ENCODE measurements around the gene TEX53.

GRCh38 chr9:114607671-114608524 lies 49.7 kb downstream of the TEX53 start:
- TF ChIP-seq, protein P1, sequence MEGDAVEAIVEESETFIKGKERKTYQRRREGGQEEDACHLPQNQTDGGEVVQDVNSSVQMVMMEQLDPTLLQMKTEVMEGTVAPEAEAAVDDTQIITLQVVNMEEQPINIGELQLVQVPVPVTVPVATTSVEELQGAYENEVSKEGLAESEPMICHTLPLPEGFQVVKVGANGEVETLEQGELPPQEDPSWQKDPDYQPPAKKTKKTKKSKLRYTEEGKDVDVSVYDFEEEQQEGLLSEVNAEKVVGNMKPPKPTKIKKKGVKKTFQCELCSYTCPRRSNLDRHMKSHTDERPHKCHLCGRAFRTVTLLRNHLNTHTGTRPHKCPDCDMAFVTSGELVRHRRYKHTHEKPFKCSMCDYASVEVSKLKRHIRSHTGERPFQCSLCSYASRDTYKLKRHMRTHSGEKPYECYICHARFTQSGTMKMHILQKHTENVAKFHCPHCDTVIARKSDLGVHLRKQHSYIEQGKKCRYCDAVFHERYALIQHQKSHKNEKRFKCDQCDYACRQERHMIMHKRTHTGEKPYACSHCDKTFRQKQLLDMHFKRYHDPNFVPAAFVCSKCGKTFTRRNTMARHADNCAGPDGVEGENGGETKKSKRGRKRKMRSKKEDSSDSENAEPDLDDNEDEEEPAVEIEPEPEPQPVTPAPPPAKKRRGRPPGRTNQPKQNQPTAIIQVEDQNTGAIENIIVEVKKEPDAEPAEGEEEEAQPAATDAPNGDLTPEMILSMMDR (IDR thresholded peaks at IDR 0.05) = no peak
- TF ChIP-seq EZH2 (IDR thresholded peaks at IDR 0.05; ENCODE audit: borderline replicate concordance, insufficient read depth, low read depth, low read length, poor library complexity, severe bottlenecking) = no peak
